G401.6 (cell line): Measurements from ENCODE around the gene MLLT10.

Source experiments
- FAIRE-seq: peaks from 2 replicates; lab custom pipeline; 2012; peaks lifted over from hg19 to GRCh38; lab: Jason Lieb, UNC

MLLT10 gene

DNA sequence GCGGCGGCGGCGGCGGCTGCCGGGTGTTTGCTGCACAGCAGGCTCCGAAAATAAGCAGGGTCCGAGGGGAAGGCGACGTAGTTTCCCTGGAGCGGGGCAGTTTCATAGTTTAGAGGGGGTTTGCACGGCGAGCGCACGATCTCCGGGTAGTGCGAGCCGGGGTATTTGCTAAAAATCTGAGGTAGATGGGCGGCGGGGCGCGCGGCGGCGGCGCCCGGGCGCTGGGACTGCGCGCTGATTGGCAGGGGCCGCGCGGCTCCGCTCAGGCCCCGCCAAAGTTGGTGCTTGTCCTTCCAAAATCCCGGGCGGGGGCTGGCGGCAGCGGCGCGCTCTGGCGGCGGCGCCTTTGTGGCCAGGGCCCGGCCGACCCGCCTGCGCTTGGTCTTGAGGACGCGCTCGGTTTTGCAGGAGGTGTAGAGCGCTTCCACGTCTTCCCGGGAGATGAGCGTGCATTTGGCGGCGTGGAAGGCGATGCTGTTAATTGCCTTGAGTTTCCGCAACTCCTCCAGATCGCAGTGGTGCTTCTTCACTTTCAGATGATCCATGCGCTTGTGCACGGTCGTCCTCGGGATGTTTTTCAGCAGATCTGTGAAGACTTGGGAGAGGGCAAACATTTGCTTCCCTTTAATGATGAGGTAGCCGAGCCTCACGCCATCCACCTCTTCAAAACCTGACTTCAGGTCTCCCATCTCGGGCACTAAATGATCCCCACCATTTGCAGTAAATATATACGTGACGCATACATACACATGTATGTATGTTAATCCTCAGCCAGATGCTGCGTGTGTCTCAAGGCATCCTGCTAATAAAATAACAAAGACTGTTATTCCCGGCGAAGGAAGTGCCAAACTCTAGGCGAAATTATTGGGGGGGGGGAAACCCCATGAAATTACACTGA, 16.6 kb upstream of the MLLT10 start:
- no peak for FAIRE-seq

DNA sequence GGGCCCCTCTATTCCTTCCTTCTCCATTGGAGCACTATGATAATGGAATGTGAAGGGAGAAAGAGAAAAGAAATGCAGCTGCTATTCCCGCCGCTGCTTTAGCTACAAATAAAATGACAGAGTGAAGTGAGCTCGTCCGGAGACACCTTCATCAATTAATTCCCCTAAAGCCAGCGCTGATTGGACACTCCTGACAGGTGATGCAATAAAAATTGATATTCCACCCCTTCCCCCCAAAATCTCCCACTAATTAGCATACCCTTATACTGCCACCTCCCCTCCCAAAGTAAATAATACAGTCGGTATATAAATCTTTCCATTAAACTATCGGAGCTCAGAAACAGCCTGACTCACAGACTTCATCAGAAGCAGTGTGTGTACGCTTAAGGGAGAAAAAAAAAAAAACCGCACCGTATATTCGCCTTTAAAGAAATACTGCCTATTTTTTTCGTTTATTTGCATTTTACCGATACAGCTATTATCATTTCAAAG, 15.8 kb upstream of the MLLT10 start:
- FAIRE-seq, result no peak

GRCh38 chr10:21518641-21519396, 15.2 kb upstream of the MLLT10 start:
- peak; percentile 93 for FAIRE-seq

GRCh38 chr10:21519397-21519933, 14.6 kb upstream of the MLLT10 start:
- no peak for FAIRE-seq

DNA sequence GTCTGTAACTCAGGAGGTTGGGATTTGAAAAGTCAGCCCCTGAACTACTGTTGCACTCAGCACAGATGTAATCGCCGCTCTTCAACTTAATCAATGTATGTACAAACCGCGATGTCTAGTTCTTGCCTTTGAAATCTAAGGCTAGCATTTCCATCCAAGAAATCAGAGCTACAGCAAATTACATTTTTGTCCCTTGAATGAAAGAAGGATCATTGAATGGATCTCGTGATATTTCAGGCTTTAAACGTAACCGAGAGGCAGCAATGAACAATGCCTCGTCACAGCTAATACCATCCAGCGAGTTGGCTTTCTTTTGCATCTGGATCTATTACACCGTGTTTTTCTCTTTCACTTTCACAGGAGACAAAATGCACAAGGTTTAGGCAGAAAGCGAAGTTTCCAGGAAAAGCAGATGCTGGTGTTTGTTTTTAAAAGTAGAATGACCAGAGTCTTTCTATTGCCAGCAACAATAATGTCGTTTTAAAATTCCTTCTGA, 14.0 kb upstream of the MLLT10 start:
- FAIRE-seq, result peak; percentile 67

DNA sequence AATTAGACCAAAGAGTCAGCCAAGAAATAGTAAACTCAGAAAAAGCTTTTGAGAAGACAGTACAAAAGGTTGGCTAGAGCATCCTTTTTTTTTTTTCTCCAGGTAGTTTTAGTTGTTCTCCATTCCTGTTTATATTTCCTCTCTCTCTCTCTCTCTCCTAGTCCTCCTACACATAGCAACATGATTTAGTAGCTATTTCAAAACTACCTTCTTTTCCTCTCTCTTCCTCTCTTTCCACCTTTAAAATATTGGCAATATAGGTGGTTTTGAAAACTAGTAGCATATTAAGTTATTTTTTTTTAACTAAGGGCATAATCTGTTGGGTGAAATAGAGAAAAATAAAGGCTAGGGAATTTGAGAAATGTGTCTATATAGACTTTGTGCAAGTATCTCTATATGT, 13.5 kb upstream of the MLLT10 start:
- FAIRE-seq, result no peak

DNA sequence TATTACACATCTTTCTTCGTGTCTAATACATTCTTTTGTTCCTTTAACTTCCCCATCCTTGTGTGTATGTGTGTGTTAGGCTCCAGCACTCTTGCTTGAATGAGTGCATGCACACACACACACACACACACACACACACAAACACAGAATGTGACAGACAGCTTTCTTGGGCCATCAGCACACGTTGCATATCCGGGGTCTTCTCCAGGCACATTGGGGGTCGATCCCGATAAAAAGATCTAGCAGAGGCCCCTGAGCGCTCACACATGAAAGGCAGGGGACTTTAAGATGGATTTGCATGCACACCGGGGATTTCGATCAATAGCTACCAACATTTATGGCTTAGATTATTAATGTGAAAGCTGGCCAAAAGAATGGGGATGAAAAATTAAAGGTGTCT, 13.1 kb upstream of the MLLT10 start:
- FAIRE-seq, result no peak

DNA sequence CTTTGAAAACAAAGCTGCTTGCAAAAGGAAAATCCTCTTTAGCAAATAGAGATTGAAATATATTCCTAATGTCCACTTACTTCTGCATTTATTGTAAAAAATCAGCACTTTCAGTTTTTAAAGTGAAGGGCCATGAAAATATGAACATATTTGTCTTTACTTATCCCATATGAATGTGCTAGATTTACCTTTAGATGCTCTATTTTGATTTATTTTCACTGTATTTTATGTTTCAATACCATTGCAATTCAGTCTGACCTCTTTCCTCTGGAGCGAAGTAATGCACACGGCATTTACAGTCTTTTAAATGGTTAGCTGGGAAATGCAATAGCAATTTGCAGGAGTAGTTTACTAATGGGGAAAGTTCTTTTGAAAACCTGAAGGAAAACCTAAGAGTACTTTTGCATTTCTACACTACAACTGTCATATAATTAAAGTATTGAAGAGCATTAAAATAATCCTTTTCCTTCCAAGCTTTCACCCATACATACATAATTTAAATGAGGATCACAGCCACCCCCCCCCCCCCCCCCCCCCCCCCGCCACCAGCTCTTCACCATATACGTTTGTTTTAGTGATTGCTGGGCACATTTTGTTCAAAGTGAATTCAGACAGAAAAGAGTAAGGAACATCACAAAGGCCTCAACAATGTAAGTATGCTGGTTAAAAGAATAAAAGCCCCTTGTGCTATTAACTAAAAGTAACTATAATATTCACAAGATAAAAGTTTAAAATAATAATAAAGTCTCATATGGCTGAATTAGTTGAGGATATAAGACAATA, 12.1 kb upstream of the MLLT10 start:
- FAIRE-seq, result peak; percentile 80

GRCh38 chr10:21522631-21523406, 11.2 kb upstream of the MLLT10 start:
- no peak for FAIRE-seq

DNA sequence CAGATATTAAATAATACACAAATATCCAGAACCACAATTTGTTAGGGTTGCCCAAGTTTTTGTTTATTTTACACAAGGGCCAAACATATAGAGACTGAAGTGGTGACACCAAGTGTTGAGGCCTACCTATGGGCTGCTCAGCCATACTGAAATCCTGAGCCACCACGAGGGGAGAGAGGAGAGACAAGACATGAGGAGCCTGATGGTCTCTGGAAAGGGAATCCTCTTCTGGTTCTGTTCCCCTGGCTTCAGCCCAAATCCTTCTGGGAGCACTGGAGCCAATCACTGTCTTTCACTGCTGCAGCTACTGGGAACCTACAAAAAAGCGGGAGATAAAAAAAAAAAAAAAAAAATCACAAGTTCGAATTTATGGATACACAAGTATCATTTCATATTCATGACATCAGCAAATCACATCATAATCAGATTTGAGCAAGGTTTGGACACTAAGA, 10.4 kb upstream of the MLLT10 start:
- FAIRE-seq, result no peak

DNA sequence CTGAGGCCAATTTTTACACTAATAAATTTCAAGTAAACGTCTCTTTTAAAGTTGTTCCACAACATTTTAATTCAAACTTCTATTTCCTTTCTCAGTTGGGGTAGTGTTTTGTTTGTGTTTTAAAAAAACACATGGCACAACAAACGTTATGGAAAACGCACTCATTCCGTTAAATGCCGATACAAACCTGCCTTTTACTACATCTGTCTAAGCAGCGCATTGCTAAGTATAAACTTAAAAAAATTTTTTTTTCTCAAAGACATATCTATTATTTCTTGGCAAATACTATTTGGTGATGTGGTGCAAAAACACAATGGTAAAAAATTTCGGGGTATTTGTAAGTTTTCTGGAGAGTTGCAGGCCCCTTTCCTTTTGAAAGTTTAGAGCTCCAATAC, 9.9 kb upstream of the MLLT10 start:
- FAIRE-seq, result peak; percentile 80

DNA sequence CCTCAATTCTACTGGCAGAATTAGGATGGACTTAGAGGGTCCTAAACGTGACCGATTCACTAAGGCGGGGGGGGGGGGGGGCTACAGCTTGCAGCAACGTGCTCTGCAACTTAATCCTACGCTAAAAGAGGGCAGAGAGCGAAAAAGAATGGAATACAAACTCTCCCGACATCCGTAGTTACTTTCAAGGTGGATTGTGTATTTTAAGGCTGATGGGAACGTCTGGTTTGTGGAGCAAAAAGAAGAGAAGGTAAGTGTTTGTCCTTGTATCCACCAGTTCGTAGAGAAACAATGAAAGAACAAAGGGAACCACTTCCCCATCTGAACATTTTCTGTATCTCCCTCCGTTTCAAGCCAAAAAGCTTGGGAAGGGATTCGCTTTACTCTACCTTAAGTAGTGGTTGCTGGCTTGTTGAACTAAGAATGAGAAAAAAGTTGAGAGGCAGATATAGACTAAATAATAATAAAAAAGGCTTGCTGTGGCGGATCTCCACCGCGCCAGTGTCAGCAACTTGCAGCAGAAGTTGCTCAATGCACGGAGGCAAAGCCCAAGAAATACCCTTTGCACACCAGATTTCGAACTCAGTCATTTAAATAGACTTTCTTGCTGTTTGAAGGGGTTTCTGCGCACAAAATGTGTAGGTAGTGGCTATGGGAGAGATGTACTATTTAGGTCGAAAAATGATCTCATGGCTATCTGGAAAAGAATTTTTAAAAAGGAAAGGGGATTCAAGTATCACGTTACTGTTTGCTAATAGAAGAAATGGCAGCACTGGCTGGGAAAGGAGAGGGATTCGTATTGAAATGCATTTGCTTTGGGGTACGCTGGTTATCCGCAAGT, 9.3 kb upstream of the MLLT10 start:
- peak; percentile 57 for FAIRE-seq

DNA sequence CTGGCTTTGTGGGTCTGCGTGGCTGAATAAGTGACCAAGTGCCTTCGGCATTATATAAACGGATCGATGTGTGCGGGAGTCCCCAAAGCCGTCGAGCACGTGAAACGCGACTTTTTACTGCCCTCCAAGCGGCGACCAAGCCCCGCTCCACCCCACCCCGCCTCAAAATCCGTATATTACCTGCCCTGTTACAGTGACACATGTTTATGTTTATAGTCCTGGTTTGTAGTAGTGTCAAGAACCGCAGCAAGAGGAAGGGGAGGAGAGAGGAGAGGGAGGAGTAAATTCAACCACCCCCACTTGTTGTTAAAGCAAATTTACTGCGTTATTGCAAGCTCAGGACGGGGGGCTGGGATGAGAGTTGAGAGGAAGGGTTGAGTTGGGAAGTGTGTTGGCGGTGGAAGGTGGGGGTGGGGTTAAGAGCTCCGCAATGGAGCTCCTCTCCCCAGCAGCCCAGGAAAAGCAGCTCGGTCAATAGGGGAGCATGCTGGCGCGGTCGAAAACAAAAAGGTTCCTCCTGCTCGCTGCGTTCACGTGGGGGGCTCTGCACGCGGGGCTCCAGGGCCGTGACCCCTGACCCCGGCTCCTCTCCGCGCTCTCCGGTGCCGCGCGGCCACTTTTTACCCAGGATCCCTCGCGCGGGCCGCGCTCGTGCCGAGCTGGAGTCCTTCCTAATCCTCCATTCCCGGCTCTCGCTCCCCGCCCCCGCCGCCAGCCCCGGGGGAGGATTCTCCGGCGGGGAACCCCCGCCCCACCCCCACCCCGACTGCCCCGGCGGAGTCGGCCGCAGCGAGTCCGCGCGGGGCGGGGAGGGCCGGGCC, 8.5 kb upstream of the MLLT10 start, which contains the start of gene SKIDA1:
Gene SKIDA1 (minus strand): TSS at position 316 of the 821 bp plus-strand sequence. CDS start 7,860 bp downstream, outside the sequence.
- FAIRE-seq, result peak; percentile 98

DNA sequence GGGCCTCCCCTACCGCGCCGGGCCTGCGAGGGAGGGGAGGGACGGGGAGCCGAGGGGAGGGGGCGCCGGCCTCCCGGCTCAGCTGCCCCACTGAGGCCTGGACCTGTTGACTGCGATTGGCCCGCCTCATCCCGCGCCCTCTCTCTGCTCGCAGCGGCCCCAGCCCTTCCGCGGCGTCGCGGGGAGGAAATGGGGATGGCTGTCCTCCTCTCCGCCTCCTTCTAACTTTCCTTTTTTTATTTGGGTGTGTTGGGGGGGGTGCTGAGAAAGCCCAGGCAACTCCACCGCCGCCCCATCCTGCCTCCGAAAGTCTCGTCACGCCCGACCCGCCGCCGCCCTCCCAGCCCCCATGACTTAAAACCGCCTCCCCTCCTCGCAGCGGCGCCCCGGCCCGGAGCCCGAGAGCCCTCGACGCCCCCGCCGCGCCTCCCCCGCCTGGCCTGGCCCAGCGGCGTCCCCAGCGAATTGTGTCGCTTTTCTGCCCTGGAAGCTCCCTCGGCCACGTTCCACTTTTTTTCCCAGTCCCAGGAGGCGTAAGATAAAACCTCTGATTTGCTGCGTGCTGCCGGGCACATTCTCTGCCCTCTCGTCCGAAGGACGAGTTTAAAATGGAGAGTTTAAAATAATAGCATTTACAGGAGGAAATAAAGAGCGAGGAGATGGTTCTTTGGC, 7.7 kb upstream of the MLLT10 start:
- FAIRE-seq, result no peak

- FAIRE-seq, result peak; percentile 28
Observed at GRCh38 chr10:21526860-21527597, 7.0 kb upstream of the MLLT10 start.

DNA sequence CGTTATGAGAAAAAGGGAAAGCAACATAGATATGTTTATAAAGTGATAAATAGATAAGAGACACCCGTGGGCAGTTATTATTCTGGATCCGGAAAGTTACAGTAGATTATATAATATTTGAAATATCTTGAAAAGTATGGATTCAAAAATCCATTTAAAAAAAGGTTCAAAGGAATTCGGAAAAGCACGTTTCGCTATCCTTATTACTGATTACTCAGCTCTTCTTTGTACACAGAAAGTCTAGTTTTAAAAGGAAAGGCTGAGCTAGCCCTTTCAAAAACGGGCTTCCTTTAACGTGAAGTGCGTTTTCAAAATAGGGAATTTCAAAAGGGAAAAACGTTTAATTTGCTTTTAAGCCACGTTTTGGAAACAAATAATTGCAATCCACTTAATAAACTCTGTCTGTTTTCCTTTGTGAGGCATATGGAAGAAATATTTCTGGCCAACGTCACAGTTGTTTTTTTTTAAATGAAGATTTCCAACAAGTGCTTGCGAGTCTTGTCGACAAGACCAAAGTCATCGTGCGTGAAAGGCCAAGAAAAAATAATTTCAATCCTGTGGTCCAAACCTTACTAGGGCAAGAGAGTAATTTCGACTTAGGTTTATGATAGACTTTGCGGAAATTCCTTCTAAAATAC, 6.3 kb upstream of the MLLT10 start:
- FAIRE-seq, result peak; percentile 97
